Erythroblast (primary cell): Measurements from ENCODE around the gene LSAMP.

ENCODE experiments used
- GATA1 ChIP-seq: IDR thresholded peaks from 2 replicates; pipeline ENCODE4 v1.6.1; 2011; ENCODE audit warnings: low read depth, mild to moderate bottlenecking, control low read depth, low read length, moderate library complexity
- POLR2A ChIP-seq: IDR thresholded peaks from 2 replicates; pipeline ENCODE4 v1.6.1; 2011; ENCODE audit warnings: mild to moderate bottlenecking, low read length

- no peak for TF ChIP-seq POLR2A
- no peak for TF ChIP-seq GATA1
These were observed 315.9 kb downstream of the LSAMP start for GRCh38 chr3:116129187-116129946.
